ENCODE measurements around the gene USP49.
"Not testable (repeated sequence)": the region's sequence is repeated elsewhere in the genome, so short reads cannot be mapped to it uniquely, and the experiment has no call there.

USP49 gene

GRCh38 chr6:41771058-41771983, 123.9 kb downstream of the USP49 start:
- H3K36me3 Mint-ChIP-seq (ENCODE audit: insufficient read depth) = peaks cover 8% of the 10 kb centered on the region
- H3K4me1 Mint-ChIP-seq (ENCODE audit: low read depth in 2 of 2) = peaks cover 0 to 2% of the 10 kb centered on the region in 2 donors
- no peak overlapping the region for H3K27ac Mint-ChIP-seq
- H3K4me3 Mint-ChIP-seq = no peak overlapping the region
- no peaks in the 10 kb centered on the region for H3K9me3 Mint-ChIP-seq
- ATAC-seq (replicated peaks) (no peak), DNase-seq (no peak)
- H3K27me3 Mint-ChIP-seq = no peaks in the 10 kb centered on the region

DNA sequence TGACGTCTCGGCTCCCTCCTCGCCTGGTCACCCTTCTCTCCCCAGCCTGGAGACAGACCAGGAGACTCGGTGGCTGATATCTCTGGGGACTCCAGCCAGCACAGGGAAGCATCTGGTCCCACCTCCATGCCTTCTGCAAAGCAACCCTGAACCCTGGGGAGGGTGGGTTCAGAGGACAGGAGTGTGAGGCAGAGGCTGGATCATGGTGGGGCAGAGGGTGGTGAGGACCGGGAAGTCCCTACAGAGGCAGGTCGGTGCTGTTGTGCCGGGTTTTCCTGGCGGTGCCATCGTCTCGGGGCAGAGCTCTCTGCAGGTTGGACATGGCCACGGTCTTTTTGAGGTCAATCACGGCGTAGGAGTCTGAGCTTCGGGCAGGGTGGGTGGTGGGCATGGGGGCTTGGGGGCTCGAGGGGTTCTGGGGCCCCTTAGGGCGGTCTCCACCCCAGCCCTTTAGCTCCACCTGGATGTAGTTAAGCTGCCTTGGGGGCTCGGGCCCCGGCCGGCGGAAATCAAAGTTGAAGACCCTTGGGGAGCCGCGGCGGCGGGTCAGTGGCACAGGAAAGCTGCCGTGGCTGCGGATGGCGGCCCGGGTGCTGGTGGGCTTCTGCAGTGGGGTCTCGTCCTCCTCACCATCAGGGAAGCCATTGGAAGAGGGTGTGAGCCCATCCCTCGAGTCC, 124.7 kb downstream of the USP49 start:
- no peak for ATAC-seq (replicated peaks)
- H3K27me3 Mint-ChIP-seq = no peaks in the 10 kb centered on the region
- DNase-seq = no peak
- peaks cover 0 to 2% of the 10 kb centered on the region in 2 donors for H3K4me1 Mint-ChIP-seq (ENCODE audit: low read depth in 2 of 2)
- no peak overlapping the region for H3K27ac Mint-ChIP-seq
- peaks cover 8% of the 10 kb centered on the region for H3K36me3 Mint-ChIP-seq (ENCODE audit: insufficient read depth)
- H3K9me3 Mint-ChIP-seq = no peaks in the 10 kb centered on the region
- H3K4me3 Mint-ChIP-seq = no peak overlapping the region

DNA sequence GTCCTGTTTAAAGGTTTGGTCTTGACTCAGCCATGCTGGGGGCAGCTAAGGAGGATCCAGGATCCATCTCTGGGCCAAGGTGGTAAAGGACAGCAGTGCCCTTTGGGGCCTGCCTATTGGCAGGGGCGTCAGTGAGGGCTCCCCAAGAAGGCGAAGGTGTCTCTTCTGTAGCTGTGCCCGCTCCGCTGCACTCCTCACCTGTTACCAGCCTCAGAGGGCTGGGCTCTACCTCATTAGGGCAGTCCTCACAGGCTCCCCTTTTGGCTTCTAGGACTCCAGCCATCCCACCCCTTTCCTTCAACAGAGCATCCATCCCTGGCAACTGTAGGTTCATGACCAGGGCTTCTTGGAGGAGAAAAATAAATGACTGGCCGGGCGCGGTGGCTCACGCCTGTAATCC, 125.8 kb downstream of the USP49 start:
- peaks cover 8% of the 10 kb centered on the region for H3K36me3 Mint-ChIP-seq (ENCODE audit: insufficient read depth)
- peaks cover 0 to 2% of the 10 kb centered on the region in 2 donors for H3K4me1 Mint-ChIP-seq (ENCODE audit: low read depth in 2 of 2)
- H3K27me3 Mint-ChIP-seq = no peaks in the 10 kb centered on the region
- ATAC-seq (replicated peaks) = no peak
- DNase-seq = no peak
- peak overlapping the region in 1 of 2 donors; percentile 32 for H3K27ac Mint-ChIP-seq
- H3K4me3 Mint-ChIP-seq = no peak overlapping the region
- H3K9me3 Mint-ChIP-seq = no peaks in the 10 kb centered on the region

DNA sequence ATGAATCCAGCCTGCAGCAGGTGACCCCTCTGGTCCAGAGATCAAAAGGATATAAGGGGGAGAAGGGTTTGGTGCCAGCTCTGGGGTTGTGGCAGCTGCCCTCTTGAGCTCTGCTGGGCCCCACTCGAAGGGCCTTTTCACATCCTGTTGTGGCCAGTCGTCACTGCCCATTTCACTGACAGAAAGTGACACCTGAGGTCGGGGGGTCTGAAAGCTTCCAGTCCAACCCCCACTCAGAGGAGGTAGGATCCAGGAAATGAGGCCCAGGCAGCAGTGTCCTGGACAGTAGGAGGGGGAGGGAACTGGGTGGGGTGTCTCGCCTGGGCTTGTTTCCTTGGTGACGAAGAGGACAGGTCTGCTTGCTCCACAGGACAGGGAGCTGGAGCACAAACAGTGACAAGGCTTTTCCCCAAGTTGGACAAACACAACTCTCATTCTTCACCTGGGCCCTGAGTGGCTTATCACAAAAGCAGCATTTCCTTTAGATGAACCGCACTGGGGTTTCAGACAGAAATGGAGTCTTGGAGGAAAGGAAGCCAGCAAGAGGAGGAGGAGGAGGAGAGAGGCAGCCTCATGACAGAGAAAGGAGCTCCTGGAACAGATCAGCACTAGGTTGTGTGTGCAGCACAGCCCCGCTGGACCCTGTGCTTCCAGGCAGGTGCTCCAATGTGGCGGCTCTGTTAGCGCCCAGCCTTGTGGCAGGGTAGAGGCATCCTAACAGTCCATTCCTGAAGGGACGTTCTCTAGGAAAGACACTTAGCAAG, 126.4 kb downstream of the USP49 start:
- no peaks in the 10 kb centered on the region for H3K9me3 Mint-ChIP-seq
- no peaks in the 10 kb centered on the region for H3K27me3 Mint-ChIP-seq
- ATAC-seq (replicated peaks) (no peak), DNase-seq (no peak)
- H3K27ac Mint-ChIP-seq = peak overlapping the region in 1 of 2 donors; percentile 32
- peaks cover 0 to 2% of the 10 kb centered on the region in 2 donors for H3K4me1 Mint-ChIP-seq (ENCODE audit: low read depth in 2 of 2)
- H3K36me3 Mint-ChIP-seq (ENCODE audit: insufficient read depth) = peaks cover 8% of the 10 kb centered on the region
- H3K4me3 Mint-ChIP-seq = no peak overlapping the region

DNA sequence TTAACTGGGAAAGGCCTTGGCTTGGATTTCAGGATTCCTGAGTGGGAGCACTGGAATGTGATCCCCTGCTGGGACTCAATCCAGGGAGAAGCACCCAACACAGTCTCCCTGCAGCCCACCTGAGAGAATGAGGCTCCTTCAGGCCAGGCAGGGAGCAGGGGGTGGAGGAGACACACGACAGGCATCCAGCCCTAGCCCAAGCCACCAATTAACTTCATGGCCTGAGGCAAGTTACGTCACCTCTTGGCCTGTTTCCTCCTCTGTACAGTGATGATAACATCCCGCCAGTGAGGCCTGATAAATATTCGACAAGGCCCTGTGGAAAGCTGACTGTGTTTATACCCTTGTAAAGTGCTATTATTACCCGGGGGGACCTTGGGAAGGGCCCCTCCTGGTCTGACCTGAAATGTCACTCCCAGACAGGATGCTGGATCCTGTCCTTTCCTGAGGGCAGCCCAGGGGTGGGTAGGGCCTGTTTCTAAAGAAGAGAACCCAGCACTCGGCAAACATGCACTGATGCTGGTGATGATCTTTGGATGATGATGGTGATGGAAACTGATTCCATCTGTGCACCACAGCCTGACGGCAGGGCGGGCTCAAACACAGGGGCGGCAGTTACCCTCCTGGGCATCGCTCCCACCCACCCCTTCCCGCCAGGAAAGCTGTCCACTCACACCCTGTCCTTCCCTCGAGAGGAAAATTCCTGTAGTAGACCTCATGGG, 127.9 kb downstream of the USP49 start:
- Mint-ChIP-seq H3K36me3 (ENCODE audit: insufficient read depth) (peaks cover 5% of the 10 kb centered on the region), H3K27ac (no peak overlapping the region), H3K27me3 (no peaks in the 10 kb centered on the region), H3K4me3 (no peak overlapping the region), H3K4me1 (ENCODE audit: low read depth in 2 of 2) (peaks cover 0 to 2% of the 10 kb centered on the region in 2 donors), H3K9me3 (no peaks in the 10 kb centered on the region)
- DNase-seq (no peak), ATAC-seq (replicated peaks) (no peak)

- H3K27me3 Mint-ChIP-seq; H3K9me3 Mint-ChIP-seq; DNase-seq; ATAC-seq (replicated peaks); H3K4me1 Mint-ChIP-seq (ENCODE audit: low read depth in 2 of 2); H3K4me3 Mint-ChIP-seq; H3K36me3 Mint-ChIP-seq (ENCODE audit: insufficient read depth): not testable (repeated sequence)
- peak overlapping the region in 1 of 2 donors; percentile 61 for H3K27ac Mint-ChIP-seq
Observed at GRCh38 chr6:41766043-41766664, 129.0 kb downstream of the USP49 start.

- Mint-ChIP-seq H3K27me3 (peaks cover 0 to 8% of the 10 kb centered on the region in 2 donors), H3K4me3 (no peak overlapping the region), H3K27ac (no peak overlapping the region), H3K36me3 (ENCODE audit: insufficient read depth) (peaks cover 3% of the 10 kb centered on the region), H3K9me3 (no peaks in the 10 kb centered on the region), H3K4me1 (ENCODE audit: low read depth in 2 of 2) (peaks cover 0 to 2% of the 10 kb centered on the region in 2 donors)
- no peak for DNase-seq
- ATAC-seq (replicated peaks) = no peak
Observed at GRCh38 chr6:41763470-41763869, 131.7 kb downstream of the USP49 start.

- ATAC-seq (replicated peaks) = no peak
- Mint-ChIP-seq H3K4me1 (ENCODE audit: low read depth in 2 of 2) (no peaks in the 10 kb centered on the region), H3K27me3 (peaks cover 0 to 24% of the 10 kb centered on the region in 2 donors), H3K9me3 (no peaks in the 10 kb centered on the region), H3K36me3 (ENCODE audit: insufficient read depth) (peaks cover 3% of the 10 kb centered on the region), H3K27ac (no peak overlapping the region), H3K4me3 (no peak overlapping the region)
- no peak for DNase-seq
Observed at GRCh38 chr6:41759905-41760579, 135.1 kb downstream of the USP49 start.

DNA sequence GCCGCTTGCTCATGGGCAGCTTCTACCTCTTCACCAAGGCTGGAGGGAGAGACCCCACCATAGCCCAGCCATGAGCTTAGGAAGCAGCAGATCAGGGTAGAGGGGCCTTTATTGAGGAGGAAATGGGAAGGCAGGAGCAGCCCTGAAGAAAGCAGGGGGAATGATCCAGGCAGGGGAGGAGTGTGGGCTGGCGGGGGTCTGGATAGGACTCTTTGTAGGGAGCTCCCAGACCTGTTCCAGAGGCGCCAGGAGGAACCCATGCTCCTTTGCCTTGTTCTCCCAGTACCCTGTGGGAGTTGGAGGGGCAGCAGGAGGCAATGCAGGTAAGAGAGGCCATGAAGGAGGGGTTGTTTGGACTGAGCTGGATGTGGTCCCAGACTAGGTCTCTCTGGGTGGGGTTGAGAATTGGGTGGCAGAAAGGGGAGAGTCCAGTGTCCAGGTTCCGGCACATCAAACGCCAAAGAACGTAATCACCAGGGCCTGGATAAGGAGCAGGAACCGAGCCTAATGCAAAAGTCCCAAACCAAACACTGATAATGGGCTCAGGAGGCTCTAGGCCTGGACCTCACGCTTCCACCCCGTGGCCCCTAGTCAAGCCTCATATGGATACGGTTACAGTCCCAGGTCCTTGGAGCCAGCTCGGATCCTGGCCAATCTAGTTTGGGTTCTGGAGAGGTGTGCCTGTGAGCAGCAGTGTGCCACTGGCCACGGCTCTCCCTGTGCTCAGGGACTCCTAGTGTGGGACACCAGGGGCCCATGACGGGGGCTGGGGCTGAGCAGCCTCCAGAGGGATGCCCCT, 135.9 kb downstream of the USP49 start:
- Mint-ChIP-seq H3K27me3 (peaks cover 0 to 32% of the 10 kb centered on the region in 2 donors), H3K4me1 (ENCODE audit: low read depth in 2 of 2) (no peaks in the 10 kb centered on the region), H3K27ac (no peak overlapping the region), H3K36me3 (ENCODE audit: insufficient read depth) (peaks cover 3% of the 10 kb centered on the region), H3K9me3 (no peaks in the 10 kb centered on the region), H3K4me3 (no peak overlapping the region)
- ATAC-seq (replicated peaks) (no peak), DNase-seq (no peak)

DNA sequence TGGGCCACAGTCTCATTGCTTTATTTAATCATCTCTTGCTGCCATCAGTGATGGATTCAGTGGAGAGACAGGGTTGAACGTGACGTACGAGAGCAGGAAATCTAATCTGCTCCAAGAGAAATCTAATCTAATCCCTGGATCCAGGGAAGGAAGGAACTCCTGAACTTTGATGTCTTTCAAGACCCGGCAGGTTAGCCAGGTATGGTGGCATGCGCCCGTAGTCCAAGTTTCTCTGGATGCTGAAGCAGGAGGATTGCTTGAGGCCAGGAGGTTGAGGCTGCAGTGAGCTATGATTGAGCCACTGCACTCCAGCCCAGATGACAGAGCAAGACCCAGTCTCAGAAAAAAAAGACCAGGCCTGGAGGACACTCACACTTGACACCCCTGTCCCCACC, 136.5 kb downstream of the USP49 start:
- DNase-seq = no peak
- Mint-ChIP-seq H3K4me1 (ENCODE audit: low read depth in 2 of 2) (no peaks in the 10 kb centered on the region), H3K36me3 (ENCODE audit: insufficient read depth) (peaks cover 3% of the 10 kb centered on the region), H3K4me3 (no peak overlapping the region), H3K27ac (no peak overlapping the region), H3K27me3 (peaks cover 0 to 38% of the 10 kb centered on the region in 2 donors), H3K9me3 (no peaks in the 10 kb centered on the region)
- ATAC-seq (replicated peaks) = no peak

GRCh38 chr6:41757931-41758640, 137.1 kb downstream of the USP49 start:
- no peak for DNase-seq
- H3K36me3 Mint-ChIP-seq (ENCODE audit: insufficient read depth) = peaks cover 3% of the 10 kb centered on the region
- H3K4me1 Mint-ChIP-seq (ENCODE audit: low read depth in 2 of 2) = no peaks in the 10 kb centered on the region
- H3K27me3 Mint-ChIP-seq = peaks cover 0 to 44% of the 10 kb centered on the region in 2 donors
- H3K27ac Mint-ChIP-seq = no peak overlapping the region
- H3K9me3 Mint-ChIP-seq = no peaks in the 10 kb centered on the region
- no peak overlapping the region for H3K4me3 Mint-ChIP-seq
- no peak for ATAC-seq (replicated peaks)

All from effector memory CD8-positive, alpha-beta T cell (primary cell).